ENCODE results near the gene TEFM. TPM values are rescaled to one million over a fixed set of nuclear protein-coding genes. Genes with fewer than 3 reads are reported as not detected.
"Not testable (repeated sequence)": the region's sequence is repeated elsewhere in the genome, so short reads cannot be mapped to it uniquely, and the experiment has no call there.

The TEFM gene
- total and polyA plus RNA-seq, 7 donors = 6.9 to 18.7 (median 12.3) TPM

- DNase-seq = no peak
- intact Hi-C loops (cut with DNase I) = no loop called here
- no peak for TF ChIP-seq EP300 (IDR thresholded peaks at IDR 0.05)
- no peak for TF ChIP-seq POLR2AphosphoS5 (IDR thresholded peaks at IDR 0.05)
- TF ChIP-seq CTCF (IDR thresholded peaks at IDR 0.05) = no peak
- TF ChIP-seq POLR2A (IDR thresholded peaks at IDR 0.05) = no peak
These were observed 7.9 kb upstream of the TEFM start for GRCh38 chr17:30913955-30914354.

GRCh38 chr17:30910151-30910550, 4.1 kb upstream of the TEFM start:
- H3K27ac ChIP-seq; H3K9me3 ChIP-seq; H3K4me3 ChIP-seq; H3K36me3 ChIP-seq; intact Hi-C loops (cut with DNase I); DNase-seq; H3K27me3 ChIP-seq: not testable (repeated sequence)
- WGBS, 2 donors = 94 to 96% methylated on average over 7 of the region's 7 CpGs
- H3K4me1 ChIP-seq = peaks cover 0 to 17% (median 16%) of the 10 kb centered on the region in 4 donors

More at GRCh38 chr17:30913955-30914354, 7.9 kb upstream of the TEFM start:
- Histone ChIP-seq H3K4me3 (no peak overlapping the region), H3K9me3 (no peaks in the 10 kb centered on the region), H3K27me3 (no peaks in the 10 kb centered on the region), H3K4me1 (no peaks in the 10 kb centered on the region), H3K27ac (no peak overlapping the region), H3K36me3 (no peaks in the 10 kb centered on the region)

GRCh38 chr17:30908717-30909420, 2.8 kb upstream of the TEFM start:
- Histone ChIP-seq H3K27me3 (no peaks in the 10 kb centered on the region), H3K9me3 (no peaks in the 10 kb centered on the region), H3K4me1 (peaks cover 0 to 28% (median 18%) of the 10 kb centered on the region in 4 donors), H3K36me3 (no peaks in the 10 kb centered on the region), H3K27ac (no peak overlapping the region), H3K4me3 (no peak overlapping the region)
- no peak for DNase-seq
- intact Hi-C loops (cut with DNase I) = no loop called here
- 80 to 87% methylated on average over 3 of the region's 3 CpGs for WGBS, 2 donors
- TF ChIP-seq CTCF (IDR thresholded peaks at IDR 0.05) = no peak
- TF ChIP-seq POLR2AphosphoS5 (IDR thresholded peaks at IDR 0.05) = no peak
- TF ChIP-seq EP300 (IDR thresholded peaks at IDR 0.05) = no peak
- TF ChIP-seq POLR2A (IDR thresholded peaks at IDR 0.05) = no peak

GRCh38 chr17:30905742-30906100, 317 bp downstream of the TEFM start:
- Histone ChIP-seq H3K27me3 (no peaks in the 10 kb centered on the region), H3K4me1 (peaks cover 0 to 28% (median 18%) of the 10 kb centered on the region in 4 donors), H3K4me3 (peak overlapping the region; percentile 63 to 75 (median 70)), H3K27ac (peak overlapping the region; percentile 86 to 91 (median 90)), H3K9me3 (no peaks in the 10 kb centered on the region), H3K36me3 (peaks cover 0 to 8% (median 0%) of the 10 kb centered on the region in 4 donors)
- DNase-seq = no peak
- 1% methylated on average over 11 of the region's 11 CpGs for WGBS, 2 donors
- no peak for TF ChIP-seq POLR2AphosphoS5 (IDR thresholded peaks at IDR 0.05)
- no peak for TF ChIP-seq EP300 (IDR thresholded peaks at IDR 0.05)
- TF ChIP-seq POLR2A (IDR thresholded peaks at IDR 0.05) = no peak
- no peak for TF ChIP-seq CTCF (IDR thresholded peaks at IDR 0.05)
- intact Hi-C loops (cut with DNase I) = loop anchor here (1.0 kb wide), 1 partner anchor 65 kb away; no protein-coding TSS in a partner anchor

- TF ChIP-seq EP300 (IDR thresholded peaks at IDR 0.05) (no peak), POLR2AphosphoS5 (IDR thresholded peaks at IDR 0.05) (no peak), CTCF (IDR thresholded peaks at IDR 0.05) (no peak), POLR2A (IDR thresholded peaks at IDR 0.05) (no peak)
- Histone ChIP-seq H3K9me3 (no peaks in the 10 kb centered on the region), H3K4me3 (no peak overlapping the region), H3K27me3 (no peaks in the 10 kb centered on the region), H3K27ac (no peak overlapping the region), H3K4me1 (no peaks in the 10 kb centered on the region), H3K36me3 (peaks cover 0 to 43% (median 9%) of the 10 kb centered on the region in 4 donors)
- intact Hi-C loops (cut with DNase I) = no loop called here
- WGBS, 2 donors = 93 to 96% methylated on average over 5 of the region's 5 CpGs
- no peak for DNase-seq
These were observed 8.7 kb downstream of the TEFM start for GRCh38 chr17:30897311-30897710.

Data from sigmoid colon (tissue), 7 donors.